ENCODE measurements around the gene SVOP. TPM values are rescaled to one million over a fixed set of nuclear protein-coding genes. Genes with fewer than 3 reads are reported as not detected.

SVOP gene
- total and polyA plus RNA-seq, 11 donors = 0.14 to 5.3 (median 2.2) TPM

- Histone ChIP-seq H3K27me3 (no peaks in the 10 kb centered on the region), H3K4me1 (peaks cover 0 to 35% (median 0%) of the 10 kb centered on the region in 12 donors), H3K9me3 (no peaks in the 10 kb centered on the region), H3K27ac (no peak overlapping the region), H3K36me3 (no peaks in the 10 kb centered on the region), H3K4me3 (no peak overlapping the region)
- WGBS, 4 donors = 77 to 87% (median 83%) methylated on average over 5 of the region's 5 CpGs
- no peak for ATAC-seq
- DNase-seq = no peak
- TF ChIP-seq POLR2A (IDR thresholded peaks at IDR 0.05) (no peak), CTCF (IDR thresholded peaks at IDR 0.05) (no peak)
- intact Hi-C loops (cut with DNase I) = no loop called here
Observed at GRCh38 chr12:108910336-108910735, 110.5 kb downstream of the SVOP start.

- no peak for TF ChIP-seq POLR2A (IDR thresholded peaks at IDR 0.05)
- TF ChIP-seq CTCF (IDR thresholded peaks at IDR 0.05) = no peak
- no peaks in the 10 kb centered on the region for H3K27me3 ChIP-seq
- peak overlapping the region in 1 of 12 donors; percentile 68 for H3K27ac ChIP-seq
- no peaks in the 10 kb centered on the region for H3K9me3 ChIP-seq
- 7 to 23% (median 13%) methylated on average over 2 of the region's 2 CpGs for WGBS, 4 donors
- H3K36me3 ChIP-seq = no peaks in the 10 kb centered on the region
- peaks cover 0 to 39% (median 0%) of the 10 kb centered on the region in 12 donors for H3K4me1 ChIP-seq
- peak in 2 of 5 donors; percentile 19 to 38 for DNase-seq
- peak; percentile 56 to 79 (median 66) for ATAC-seq
- H3K4me3 ChIP-seq = no peak overlapping the region
- intact Hi-C loops (cut with DNase I) = no loop called here
Observed at GRCh38 chr12:108907839-108908351, 113.0 kb downstream of the SVOP start.

- H3K4me1 ChIP-seq = peaks cover 0 to 39% (median 0%) of the 10 kb centered on the region in 12 donors
Observed at GRCh38 chr12:108906971-108907370, 113.9 kb downstream of the SVOP start.

GRCh38 chr12:108905725-108906124 is 115.1 kb downstream of the SVOP start:
- peaks cover 0 to 39% (median 0%) of the 10 kb centered on the region in 12 donors for H3K4me1 ChIP-seq
- TF ChIP-seq CTCF (IDR thresholded peaks at IDR 0.05) (no peak), POLR2A (IDR thresholded peaks at IDR 0.05) (no peak)
- H3K27me3 ChIP-seq = no peaks in the 10 kb centered on the region
- no peaks in the 10 kb centered on the region for H3K36me3 ChIP-seq
- H3K27ac ChIP-seq = peak overlapping the region in 3 of 12 donors; percentile 14 to 85 (median 50)
- H3K9me3 ChIP-seq = no peaks in the 10 kb centered on the region
- H3K4me3 ChIP-seq = no peak overlapping the region
- DNase-seq = no peak
- peak in 1 of 4 donors; percentile 40 for ATAC-seq
- WGBS, 4 donors = 80 to 89% (median 83%) methylated on average over 5 of the region's 5 CpGs
- intact Hi-C loops (cut with DNase I) = no loop called here

More at GRCh38 chr12:108906971-108907370, 113.9 kb downstream of the SVOP start:
- WGBS, 4 donors = 71 to 78% (median 78%) methylated on average over 2 of the region's 2 CpGs
- DNase-seq (no peak), ATAC-seq (no peak)
- TF ChIP-seq POLR2A (IDR thresholded peaks at IDR 0.05) (no peak), CTCF (IDR thresholded peaks at IDR 0.05) (no peak)
- intact Hi-C loops (cut with DNase I) = no loop called here
- H3K36me3 ChIP-seq = no peaks in the 10 kb centered on the region
- no peaks in the 10 kb centered on the region for H3K27me3 ChIP-seq
- no peak overlapping the region for H3K4me3 ChIP-seq
- no peaks in the 10 kb centered on the region for H3K9me3 ChIP-seq
- H3K27ac ChIP-seq = peak overlapping the region in 1 of 12 donors; percentile 68
